ENCODE results near the gene IQCH.

The IQCH gene

DNA sequence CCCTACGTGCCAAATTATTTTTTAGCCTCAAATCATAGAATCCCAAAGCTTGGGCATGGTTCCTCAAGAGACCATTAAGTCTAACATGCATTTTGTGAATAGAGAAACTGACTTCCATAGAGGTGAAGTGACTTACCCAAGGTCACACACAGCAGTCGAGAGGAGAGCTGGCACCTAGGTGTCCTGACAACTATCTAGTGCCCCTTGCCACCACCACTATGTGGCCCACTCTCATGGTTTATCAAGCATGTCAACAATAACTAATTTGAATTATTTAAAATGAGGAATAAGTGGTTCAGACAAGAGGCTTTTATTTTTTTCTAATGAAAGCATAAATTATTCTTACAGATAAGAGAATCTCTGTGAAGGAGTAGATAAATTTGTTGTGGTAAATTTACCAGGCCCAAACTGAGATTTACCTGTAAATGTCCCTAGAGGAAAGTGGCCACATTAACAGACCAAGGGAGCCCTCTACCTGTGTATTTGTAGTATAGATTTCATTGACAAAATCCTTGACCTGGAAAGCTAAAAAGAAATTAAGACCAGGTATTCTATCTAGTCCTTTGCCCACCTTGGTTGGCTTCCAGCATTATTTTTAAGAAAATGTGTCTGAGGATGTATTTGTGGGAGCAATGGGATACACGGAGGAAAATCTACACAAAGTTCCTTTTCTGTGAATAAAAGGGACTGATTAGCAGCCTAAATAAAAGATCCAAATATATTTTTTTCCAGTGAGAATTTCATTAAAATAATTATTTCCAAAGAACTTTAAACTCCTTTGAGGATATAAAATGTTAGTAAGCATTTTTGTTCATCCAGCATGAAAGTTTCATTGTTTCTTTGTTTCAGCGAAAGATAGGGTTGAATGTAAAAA lies 49.1 kb downstream of the IQCH start:
- DNase-seq, result no peak

DNA sequence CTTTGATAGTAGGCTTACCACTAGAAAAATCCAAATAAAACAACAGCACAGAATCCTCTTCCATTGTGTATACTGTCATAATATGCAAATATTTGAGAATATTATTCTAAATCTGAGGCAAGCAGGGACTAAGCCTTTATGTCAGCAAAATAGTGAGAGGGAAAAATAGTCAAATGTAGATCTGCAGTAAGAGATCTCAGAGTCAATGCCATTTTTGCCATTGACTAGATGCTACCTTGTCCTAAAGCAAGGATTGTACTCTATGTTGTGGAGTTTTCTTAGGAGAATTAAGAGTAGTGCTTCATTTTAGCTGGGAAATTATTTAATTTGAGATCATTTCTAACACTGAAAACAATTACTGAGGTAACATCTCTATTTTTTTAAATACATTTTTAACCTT lies 50.2 kb downstream of the IQCH start:
- DNase-seq, result no peak

DNA sequence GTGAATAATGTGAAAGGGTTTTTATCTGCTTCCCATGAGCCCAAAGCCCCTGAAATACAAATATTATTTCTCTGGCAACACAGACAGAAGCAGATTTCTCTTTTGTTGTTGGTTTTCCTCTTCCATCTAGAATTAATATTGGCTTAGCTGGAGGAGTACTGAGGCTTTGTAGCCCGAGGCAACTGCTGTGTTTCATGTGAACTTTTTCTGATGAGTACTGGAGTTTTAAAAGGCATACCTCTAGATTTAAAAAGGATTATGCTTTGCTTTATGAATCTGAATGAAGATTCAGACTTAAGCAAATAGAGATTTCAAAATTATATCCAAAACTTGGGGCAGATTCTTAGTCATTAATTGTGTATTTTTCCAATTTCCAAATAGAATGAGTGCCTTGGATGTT lies 50.9 kb downstream of the IQCH start:
- DNase-seq, result no peak

DNA sequence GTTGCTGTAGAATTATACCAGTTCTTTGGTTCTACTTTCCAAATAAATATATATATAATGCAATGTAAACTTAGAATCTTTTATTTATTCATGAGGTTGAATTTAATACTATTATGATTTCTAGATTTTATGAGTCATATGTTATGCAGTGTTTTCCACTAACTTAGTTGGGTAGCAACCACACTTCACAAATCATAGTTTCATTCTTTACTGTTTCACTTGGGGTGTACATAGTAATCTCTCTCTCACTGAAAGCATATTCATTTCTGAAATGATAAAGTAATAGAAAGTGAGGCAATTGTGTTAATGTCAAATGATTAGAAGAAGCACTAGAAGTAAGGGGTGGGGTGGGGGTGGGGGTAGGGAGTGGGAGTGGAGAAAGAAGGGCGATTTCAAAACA lies 52.6 kb downstream of the IQCH start:
- DNase-seq, result no peak

DNA sequence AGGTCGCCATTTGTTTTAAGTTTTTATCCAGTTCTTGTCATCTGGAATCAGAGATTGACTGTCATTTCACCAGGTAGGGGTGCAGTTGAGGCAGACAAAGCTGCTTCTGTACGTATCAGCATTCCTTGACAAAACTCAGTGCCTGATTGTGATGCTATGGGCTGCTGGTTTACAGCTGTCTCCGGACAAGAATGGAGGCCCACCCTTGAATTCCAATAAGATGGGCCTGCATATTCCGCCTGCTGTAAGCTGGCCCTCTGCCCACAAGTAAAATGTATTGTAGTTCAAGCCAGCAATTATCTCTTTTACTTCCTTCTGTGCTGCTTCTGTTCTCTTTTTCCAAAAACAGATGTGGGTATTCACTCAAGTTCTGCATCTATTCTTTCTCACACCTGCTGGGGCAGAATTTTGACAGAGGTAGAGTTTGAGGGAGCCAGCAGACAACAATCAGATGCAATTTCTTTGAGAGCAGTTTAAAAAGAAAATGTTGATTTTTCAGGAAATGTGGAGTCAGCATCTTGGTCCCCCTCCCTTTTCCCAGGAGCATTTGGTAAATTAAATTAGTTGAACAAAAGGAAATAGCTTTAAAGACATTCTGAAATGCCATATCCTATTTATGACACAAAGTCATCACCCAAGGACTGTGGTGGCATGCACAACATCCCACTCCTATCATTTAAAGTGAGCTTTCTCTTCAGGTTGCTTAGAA lies 53.5 kb downstream of the IQCH start:
- DNase-seq, result no peak

DNA sequence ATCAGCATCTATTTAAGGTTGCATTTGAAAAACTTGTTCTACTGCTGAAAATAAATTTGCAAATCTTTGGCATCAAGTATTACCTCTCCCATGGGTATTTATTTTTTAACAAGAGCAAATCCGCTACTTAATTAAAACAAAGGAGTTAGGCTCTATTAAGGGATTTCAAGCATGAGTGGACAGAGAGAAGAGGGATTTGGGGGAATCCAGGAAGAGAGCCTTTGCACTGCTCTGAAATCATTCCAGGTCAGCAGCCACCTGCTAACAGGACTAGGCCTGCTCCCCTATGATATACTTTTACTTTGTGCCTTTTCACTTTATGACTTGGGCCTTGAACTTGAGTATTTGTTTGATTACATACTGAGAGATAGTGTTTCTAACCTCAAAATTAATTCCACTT lies 57.1 kb downstream of the IQCH start:
- DNase-seq, result no peak

DNA sequence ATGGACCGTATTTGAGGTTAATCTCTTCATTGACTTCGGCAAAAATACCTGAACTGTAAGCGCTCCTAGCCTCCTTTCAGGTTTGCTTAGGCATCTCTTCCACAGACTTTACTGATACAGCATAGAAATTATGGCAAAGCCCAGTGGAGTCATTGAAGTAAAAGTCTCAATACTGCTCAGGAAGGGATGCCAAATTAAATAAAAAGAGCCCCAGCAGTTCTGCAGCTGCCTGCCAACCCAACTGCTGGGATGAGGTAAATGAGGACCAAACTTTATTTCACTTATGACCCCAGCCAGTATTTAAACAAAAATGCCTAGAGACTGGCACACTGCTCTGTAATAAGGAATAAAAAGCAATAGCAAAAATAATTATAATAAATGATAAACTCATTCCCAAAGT lies 65.4 kb downstream of the IQCH start:
- no peak for DNase-seq

DNA sequence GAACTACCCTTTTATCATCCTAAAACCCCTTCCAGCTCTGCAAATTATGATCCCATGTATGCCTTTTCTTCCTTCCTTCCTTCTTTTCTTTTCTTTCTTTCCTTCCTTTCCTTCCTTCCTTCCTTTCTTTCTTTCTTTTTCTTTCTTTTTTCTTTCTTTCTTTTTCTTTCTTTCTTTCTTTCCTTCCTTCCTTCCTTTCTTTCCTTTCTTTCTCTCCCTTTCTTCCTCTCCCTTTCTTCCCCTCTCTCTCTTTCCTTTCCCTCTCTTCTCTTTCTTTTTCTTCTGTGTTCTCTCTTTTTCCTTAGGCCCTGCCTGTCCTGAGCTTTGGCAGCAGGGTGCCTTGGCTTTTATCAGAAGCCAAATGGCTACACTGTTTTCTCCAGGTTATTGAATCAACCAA lies 66.8 kb downstream of the IQCH start:
- DNase-seq, result no peak

DNA sequence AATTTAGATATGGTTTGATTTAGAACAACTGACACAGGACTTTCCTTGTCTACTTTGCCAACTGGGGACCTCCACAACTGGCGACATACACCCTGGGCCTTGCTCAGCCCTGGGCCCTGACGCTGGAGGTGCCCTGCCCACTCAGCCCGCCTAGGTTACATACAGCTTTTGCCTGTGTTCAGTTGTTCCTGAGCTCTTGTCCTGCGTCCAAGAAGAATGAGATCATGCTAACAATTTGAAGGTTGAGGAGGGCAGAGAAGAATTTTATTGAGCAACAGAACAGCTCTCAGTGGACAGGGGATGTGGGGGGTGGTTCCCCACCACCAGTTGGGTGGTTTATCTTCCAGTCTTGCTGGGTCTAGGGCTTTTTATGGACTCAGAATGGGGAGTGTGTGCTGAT lies 67.9 kb downstream of the IQCH start:
- DNase-seq, result no peak

DNA sequence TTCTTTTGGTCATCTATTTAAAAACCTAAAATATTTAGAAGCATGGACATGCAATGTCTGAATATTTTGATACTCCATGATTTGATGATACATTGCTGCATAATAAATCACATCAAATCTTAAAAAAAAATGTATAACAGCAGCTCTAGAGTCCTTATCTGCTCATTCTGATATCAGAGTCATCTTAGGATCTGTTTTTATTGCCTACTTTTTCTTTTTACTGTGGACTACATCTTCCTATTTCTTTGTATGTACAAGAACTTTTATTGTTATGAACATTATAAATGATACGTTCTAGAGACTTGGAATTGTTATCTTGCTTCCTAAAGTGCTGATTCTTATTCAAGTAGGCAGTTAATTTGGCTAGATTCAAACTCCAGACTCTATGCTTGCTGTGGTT lies 72.7 kb downstream of the IQCH start:
- DNase-seq, result no peak

DNA sequence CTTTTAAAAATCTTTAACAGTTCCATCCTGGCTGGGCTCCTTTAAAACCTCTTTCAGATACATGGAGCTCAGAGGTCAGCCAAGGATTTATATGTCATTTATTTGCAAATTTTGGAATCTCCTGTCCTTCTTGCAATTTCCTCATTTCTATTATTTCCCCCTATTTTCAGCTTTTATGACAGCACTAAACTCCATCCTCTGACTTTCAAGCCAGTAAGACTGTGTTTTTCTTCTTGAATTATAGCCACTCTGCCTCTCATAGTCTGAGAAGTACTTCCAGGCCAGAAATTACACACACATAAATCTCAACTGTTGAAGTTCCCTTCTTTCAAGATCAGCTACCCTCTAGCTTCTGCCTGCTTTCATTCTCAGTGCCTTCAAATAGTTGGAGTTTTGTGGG lies 73.2 kb downstream of the IQCH start:
- no peak for DNase-seq

DNA sequence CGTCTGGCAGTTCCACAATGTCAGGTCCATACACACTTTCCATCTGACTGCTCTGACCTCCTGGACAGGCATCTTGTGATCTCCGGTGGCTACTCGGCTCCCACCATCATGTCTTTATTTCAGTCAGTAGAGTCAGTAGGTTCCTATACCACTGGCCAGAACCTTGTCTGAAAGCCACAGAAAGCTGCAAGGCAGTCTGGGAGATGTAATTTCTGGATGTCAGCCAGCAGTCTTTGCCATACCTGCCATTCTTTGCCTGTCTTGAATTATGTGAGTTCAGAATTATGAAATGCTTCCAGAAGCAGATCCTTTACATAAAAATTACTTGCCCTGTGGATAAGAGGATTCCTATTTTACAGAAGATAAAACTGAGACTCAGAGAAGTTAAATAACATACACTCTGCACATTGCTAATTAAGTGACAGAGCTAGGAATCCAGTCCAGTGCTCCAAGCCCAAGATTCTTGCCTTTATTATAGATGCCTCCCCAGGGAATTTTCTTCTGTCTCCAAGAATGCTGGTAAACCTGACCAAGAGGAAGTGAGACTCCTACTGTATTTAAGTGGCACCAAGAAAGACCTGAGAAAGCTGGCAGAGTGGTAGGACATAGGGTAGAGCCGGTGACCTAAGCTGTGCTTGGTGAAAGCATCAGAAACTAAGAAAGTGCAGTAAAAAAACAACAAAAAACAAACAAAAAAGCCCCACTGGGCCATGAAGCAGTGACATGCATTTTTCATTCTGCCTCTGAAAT lies 75.6 kb downstream of the IQCH start:
- DNase-seq, result no peak

DNA sequence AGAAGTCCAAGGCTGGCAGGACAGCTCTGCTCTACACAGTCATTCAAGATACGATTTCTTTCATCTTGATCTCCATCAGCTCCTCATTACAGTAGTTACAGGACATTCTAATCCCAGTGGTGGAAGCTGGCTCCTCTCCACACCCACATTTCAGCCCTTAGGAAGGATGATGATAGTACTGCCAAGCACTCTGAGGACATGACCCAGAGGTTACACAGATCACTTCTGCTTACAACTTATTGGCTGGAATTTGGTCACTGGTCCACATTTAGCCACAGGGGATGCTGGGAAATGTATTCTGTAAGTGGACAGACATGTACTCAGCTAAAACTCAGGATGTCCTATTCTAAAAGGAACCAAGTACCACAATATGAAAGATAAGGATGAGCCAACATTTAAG lies 77.1 kb downstream of the IQCH start:
- no peak for DNase-seq

DNA sequence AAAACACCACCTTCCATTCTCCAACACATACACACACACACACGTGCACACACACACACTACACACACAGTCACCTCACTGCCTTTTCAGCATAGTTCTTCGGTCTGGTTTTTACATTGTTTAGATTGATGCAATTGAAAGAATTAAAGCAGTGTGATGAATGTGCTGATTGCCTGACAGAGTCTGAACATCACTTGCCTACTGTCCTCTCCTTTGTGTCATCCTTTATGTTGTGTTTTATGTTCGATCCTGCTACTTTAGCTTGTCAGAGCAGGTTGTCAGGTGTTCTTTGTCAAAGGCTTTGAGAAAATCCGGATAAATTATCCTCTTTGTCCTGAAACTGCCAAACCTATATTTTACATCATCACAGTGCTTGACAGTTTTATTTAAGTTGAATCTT lies 80.4 kb downstream of the IQCH start:
- no peak for DNase-seq

DNA sequence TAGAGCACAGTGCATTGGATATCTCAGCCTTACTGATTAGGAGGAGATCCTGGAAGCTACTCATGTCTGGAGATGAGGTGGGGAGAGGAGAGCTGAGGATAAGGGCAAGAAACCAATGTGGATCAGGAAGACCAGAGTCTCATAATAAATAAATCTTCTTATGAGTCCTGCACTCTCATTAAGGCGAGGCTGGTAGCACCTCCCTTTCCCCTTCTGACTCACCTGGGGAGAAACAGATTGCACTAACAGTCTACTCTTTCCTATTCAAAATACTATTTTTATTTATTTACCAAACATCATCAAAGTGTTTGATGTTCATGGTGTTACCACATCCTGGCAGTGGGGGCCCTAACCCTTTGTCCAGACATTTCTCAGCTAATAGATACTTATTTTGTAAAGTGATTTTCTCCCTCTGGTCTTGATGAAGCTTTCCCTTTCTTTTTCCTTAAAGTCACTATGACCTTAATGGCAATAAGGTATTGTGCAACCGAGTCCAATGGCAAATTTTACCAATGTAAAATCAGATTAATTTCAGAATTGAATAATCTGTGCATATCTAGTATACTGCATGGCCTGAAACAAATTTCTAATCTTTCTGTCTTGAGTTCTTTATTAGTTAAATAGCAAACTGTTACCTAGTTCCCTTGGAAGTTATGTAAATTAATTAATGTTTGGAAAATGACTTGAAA lies 81.1 kb downstream of the IQCH start:
- DNase-seq, result no peak

DNA sequence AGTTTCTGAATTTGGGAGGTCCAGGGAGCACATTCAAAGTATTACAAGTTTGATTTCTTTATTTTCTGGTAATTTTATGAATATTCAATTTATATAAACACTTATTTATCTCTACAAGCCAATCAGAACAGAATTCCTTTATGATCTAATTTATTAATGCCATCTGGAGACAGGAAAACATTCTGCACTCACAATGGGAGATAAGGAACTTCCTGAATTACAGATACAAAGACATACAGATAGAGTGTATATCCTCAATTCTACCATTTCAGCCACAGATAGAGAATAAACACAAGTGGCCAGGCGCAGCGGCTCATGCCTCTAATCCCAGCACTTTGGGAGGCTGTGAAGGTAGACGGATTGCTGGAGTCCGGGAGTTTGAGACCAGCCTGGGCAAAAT lies 86.0 kb downstream of the IQCH start:
- no peak for DNase-seq

DNA sequence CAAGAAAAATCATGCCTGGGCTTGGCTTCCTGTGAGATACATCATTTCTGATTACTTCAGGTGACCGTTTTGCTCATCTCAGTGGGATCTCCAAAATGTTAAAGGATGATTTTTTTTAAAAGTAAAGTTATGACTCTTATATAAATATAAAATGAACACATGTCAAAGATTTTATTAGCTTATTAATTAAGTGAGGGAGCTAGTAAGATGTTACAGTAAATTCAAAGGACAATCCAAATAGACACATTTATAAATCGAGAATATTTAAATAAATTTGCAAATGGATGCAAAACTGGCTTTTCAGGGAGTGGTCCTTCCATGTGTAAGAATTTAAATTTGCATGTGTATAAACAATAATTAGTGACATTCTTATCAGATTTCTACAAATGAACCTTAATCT lies 87.0 kb downstream of the IQCH start:
- DNase-seq, result no peak

DNA sequence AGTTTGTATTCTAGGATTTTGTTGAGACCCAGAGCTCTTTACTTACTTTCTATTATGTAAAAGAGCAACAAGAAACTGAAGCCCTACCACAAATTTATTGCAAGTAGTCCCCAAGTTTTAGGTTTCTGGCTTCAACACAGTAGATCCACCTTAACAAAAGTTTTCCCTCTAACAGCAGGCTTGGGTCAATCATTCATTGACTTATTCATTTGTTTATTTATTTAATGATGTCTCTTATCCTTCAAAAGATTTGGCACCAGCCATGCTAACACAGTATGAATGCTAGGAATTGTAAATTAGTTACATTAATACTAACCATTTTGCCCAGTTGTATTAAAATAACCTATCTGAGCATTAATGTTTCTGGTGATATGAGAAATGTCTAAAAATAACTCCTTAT lies 88.6 kb downstream of the IQCH start:
- DNase-seq, result no peak

DNA sequence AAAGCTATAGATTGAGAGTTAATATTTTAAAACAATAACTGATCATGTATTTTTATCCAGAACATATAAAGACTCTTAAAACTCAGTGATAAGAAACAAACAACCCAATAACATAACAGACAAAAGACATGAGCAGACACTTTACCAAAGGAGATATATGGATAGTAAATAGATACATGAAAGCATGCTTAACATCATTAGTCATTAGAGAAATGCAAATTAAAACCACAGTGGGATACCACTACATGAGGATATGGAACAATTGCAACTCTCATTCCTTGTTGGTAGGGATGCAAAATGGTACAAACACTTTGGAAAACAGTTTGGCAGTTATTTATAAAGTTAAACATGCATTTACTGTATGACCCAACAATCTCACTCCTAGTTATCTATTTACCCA lies 95.0 kb downstream of the IQCH start:
- DNase-seq, result no peak

DNA sequence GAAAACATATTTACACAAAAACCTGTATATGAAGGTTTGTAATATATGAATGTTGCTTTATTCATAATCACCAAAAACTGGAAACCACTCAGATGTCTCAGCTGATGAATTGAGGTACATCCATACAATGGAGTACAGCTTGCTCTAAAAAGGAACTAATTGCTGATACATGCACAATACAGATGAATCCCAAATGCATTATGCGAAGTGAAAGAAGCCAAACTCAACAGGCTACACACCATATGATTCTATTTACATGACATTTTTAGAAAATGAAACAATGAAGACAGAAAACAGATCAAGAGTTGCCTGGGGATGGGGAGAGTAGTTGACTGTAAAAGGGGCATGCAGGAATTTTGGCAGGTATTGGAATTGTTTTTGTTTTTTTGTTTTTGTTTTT lies 95.5 kb downstream of the IQCH start:
- no peak for DNase-seq

DNA sequence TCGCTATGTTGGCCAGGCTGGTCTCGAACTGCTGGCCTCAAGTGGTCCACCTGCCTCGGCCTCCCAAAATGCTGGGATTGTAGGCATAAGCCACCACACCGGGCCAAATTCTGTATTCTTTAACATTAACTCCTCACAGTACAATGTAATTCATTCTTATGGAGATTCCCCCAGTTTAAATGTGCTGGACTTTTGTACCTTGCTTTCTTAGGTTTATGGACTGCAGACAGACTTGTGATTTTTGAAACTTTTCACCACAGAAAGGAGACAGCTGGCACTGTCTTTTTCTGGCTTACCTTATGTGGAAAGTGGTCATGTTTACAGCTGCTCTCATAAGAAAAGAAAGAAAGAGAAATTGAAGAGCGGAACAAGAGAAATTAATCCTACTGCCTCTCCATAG lies 103.8 kb downstream of the IQCH start:
- DNase-seq, result no peak

DNA sequence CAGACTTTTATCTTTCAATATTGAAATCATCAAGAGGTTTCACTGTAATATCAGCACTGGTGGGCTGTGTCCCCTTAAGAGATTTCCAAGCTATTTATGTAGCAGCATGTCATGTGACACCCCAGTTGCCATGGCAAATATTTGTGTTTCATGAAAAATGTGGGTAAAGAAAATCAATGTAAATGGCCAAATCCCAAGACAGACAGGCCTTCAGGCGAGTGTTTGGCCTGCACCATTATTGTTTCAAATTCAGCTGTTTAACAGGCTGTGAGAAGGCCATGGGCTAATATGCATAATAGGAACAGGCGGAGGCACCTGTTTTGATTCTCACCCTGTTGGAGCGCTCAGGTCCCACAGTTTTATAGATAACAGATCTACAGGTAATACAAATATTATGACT lies 104.2 kb downstream of the IQCH start:
- DNase-seq, result no peak

DNA sequence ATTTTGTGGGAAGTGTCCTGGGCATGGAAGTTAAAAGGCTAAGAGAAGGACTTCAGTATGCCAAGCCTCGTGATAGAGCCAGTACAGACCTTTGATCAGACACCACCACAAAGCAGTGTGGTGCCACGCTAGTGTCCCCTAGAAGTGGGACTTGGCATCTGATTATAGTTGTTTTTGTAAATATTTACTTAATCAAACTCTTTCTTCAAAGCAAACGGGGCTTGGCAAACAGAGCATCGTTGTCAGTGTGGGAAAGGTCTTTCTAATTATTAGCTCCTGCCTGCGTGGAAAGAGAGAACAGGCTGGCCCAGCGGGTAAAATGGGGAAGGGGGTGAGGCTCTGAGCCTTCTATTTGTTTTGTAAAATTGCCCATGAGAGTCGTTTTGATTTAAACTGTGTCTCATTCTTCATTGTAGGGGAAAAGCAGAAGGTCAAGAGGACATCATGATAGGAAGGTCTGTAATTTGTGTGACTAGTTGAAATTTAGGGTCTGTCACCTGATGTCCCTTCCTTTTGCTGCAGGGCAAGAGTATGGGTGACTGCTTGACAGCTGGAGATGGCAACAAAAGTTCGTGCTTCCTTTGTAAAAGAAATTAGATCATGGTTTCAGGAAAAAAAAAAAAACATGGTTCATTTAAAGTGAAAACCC lies 105.0 kb downstream of the IQCH start:
- no peak for DNase-seq

Measured in activated naive CD4-positive, alpha-beta T cell (primary cell).